ENCODE data around the gene PGM1. TPM values are rescaled to one million over a fixed set of nuclear protein-coding genes. Genes with fewer than 3 reads are reported as not detected.
A peak's percentile ranks its signal among the peaks of the same experiment; 100 is the strongest.

PGM1 gene
- total RNA-seq, 8 experiments from 2014 or later = 24.4 to 50.1 (median 34.2) TPM

DNA sequence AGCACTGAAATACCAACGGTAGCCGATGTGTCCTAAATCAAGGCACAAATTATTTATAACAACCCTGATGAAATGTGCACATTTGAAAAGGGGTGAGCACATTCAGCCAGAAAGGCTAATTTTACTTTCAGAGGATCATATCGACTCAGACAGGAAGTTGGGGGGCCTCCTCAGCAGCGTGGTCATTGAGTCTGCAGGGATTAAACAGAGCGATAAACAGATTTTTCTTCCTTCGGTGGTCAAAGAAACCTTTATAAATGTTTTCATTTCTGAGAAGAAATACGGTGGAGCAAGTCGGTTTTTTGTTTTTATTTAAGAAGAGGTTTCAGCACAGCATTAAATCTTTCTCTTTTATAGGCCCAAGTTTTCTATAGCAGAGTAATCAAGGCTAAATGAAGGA, 45.7 kb downstream of the PGM1 start:
- in situ Hi-C loops (cut with MboI; ENCODE audit: low pct_unique_long_range_greater_than_20kb in 2 of 9, low sequenced_read_pairs in 9 of 9, unreplicated experiment in 9 of 9) = no loop called here
- Histone ChIP-seq H3K4me3 (no peak overlapping the region), H3K4me1 (replicated peaks in 1 of 2) (no peaks in the 10 kb centered on the region), H3K27ac (no peak overlapping the region)
- 86 to 100% (median 92%) methylated on average over 4 to 8 of the region's 8 CpGs; no CpG with 5 or more reads in 1 of the 10 experiments for WGBS, 10 experiments
- ATAC-seq (replicated peaks in 6 of 8) = no peak

DNA sequence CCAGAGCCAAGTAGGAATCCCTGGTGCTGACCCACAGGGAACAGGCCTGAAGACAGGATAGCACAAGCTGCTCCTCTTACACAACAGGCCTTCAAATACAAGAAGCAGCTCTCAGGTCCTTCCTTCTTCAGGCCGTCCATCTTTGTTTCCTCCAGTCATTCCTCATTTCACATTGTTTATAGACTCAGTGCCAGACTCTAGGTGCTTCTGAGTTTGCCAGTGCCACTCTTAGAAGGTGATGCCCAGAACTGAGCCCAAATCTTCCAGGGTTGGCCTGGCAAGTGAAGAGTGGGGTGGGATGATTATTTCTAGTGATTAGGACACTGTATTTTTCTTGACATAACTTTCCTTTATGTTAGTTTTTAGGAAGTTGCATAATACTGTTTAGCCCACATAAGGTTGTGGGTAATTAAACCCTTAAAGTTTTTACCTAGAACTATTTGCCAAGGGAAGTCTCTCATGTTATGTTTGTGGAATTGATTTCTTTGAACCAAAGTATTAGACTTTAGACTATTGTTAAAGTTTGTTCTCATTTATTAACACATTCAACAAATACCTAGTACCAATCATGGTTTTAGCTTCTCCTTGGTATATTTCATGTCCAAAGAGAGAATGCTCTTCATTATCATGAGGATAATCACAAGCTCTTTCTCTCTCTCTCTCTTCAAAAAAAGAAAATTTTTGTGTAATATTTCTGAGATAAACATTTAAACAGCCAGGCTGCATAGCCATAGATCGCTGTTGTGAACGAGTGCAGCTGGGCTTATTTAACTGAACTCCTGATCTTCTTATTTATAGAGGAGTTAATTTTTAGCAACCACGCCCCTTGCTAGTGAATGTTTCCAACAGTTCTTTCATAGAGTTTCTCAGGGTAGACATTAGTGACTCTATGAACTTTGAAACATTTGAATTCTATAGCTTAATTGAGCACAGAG, 47.7 kb downstream of the PGM1 start:
- no peak overlapping the region for H3K4me3 ChIP-seq
- 58 to 91% (median 81%) methylated on average over 1 to 4 of the region's 4 CpGs for WGBS, 10 experiments
- ATAC-seq (replicated peaks in 6 of 8) = no peak
- no peak overlapping the region for H3K27ac ChIP-seq
- H3K4me1 ChIP-seq (replicated peaks in 1 of 2) = no peaks in the 10 kb centered on the region
- in situ Hi-C loops (cut with MboI; ENCODE audit: low pct_unique_long_range_greater_than_20kb in 2 of 9, low sequenced_read_pairs in 9 of 9, unreplicated experiment in 9 of 9) = no loop called here

DNA sequence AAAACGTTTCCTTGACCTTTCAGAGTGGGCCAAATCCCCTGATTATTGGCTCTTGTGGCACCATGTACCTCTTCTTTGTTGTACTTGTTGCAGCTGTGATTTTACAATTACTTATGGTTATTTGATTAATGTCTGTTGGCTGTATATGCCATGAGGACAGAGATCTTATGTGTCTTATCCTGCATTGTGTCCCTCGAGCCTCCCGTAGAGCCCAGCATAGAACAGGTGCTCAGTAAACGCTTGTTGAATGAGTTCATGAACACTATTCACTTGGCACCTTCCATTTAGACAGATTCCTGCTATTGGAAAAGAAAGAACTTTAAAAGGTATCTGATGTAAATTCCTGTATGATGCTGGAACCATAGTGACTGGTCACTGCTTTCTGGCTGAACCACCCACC, 48.4 kb downstream of the PGM1 start:
- Histone ChIP-seq H3K4me3 (no peak overlapping the region), H3K27ac (no peak overlapping the region), H3K4me1 (replicated peaks in 1 of 2) (no peaks in the 10 kb centered on the region)
- WGBS, 10 experiments = 60 to 100% (median 82%) methylated on average over 1 to 4 of the region's 4 CpGs; no CpG with 5 or more reads in 3 of the 10 experiments
- in situ Hi-C loops (cut with MboI; ENCODE audit: low pct_unique_long_range_greater_than_20kb in 2 of 9, low sequenced_read_pairs in 9 of 9, unreplicated experiment in 9 of 9) = no loop called here
- no peak for ATAC-seq (replicated peaks in 6 of 8)

DNA sequence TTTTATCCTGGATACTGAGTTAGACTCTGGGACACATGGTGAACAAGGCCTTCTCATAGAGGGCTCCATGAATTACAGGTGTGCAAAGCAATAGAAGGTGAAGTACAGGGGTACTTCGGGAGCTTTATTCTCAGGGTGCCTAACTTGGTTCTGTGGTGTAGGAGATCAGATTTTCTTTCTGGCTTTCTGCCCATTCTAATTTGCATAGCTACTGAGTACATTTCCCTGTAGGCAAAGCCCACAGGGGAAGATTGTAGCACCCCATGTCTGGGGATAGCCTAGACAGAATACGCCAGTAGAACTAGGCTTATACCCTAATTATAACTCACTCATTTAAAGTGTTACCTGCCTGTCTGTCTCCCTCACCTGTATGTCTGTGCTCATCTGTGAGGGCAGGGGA, 49.7 kb downstream of the PGM1 start:
- in situ Hi-C loops (cut with MboI; ENCODE audit: low pct_unique_long_range_greater_than_20kb in 2 of 9, low sequenced_read_pairs in 9 of 9, unreplicated experiment in 9 of 9) = no loop called here
- Histone ChIP-seq H3K4me3 (no peak overlapping the region), H3K27ac (no peak overlapping the region), H3K4me1 (replicated peaks in 1 of 2) (no peaks in the 10 kb centered on the region)
- 80 to 100% (median 100%) methylated on average over 1 to 2 of the region's 2 CpGs; no CpG with 5 or more reads in 1 of the 10 experiments for WGBS, 10 experiments
- ATAC-seq (replicated peaks in 6 of 8) = peak in 1 of 8 experiments; percentile 20

DNA sequence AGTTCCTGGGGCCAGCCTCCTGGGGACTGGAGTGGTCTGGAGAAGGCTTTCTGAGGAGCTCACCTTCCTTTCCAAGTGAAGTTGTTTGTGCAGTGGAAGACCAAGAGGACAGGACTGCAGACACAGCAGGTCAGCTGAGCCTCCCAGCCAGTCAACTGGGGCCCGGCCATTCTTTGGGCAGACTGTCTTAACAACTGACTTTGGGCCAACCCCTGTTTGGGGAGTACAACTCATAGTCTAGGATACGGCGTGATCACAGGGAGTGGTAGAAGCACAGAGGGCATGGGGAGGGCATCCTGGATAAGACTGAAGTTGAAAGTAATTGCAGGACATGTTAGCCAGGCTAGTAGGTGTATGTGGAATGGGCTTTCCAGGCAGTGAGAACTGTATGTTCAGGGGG, 50.3 kb downstream of the PGM1 start:
- Histone ChIP-seq H3K27ac (no peak overlapping the region), H3K4me3 (no peak overlapping the region), H3K4me1 (replicated peaks in 1 of 2) (no peaks in the 10 kb centered on the region)
- 67 to 100% (median 100%) methylated on average over 1 to 3 of the region's 3 CpGs; no CpG with 5 or more reads in 3 of the 10 experiments for WGBS, 10 experiments
- in situ Hi-C loops (cut with MboI; ENCODE audit: low pct_unique_long_range_greater_than_20kb in 2 of 9, low sequenced_read_pairs in 9 of 9, unreplicated experiment in 9 of 9) = no loop called here
- no peak for ATAC-seq (replicated peaks in 6 of 8)

DNA sequence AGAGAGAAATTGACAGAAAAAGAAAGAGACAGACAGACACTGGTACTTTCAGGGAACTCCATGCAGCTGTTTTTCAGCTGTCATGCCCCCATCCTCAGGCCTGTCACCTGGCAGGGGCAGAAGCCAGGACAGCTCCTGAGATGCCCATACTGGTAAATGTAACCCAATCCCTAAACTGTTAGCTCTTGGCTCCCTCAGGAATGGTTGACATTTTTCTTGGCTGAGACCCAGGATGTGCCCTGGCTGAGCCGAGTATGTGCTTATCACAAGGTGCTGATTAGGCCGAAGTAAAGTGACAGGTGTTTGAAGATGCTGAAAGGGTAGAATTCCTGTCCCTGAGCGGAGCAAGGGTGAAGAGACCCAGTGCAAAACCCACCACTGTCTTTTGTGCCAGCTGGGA, 50.7 kb downstream of the PGM1 start:
- no peak overlapping the region for H3K4me3 ChIP-seq
- ATAC-seq (replicated peaks in 6 of 8) = no peak
- H3K4me1 ChIP-seq (replicated peaks in 1 of 2) = no peaks in the 10 kb centered on the region
- H3K27ac ChIP-seq = no peak overlapping the region
- 50 to 100% (median 85%) methylated on average over 1 to 3 of the region's 3 CpGs; no CpG with 5 or more reads in 1 of the 10 experiments for WGBS, 10 experiments
- in situ Hi-C loops (cut with MboI; ENCODE audit: low pct_unique_long_range_greater_than_20kb in 2 of 9, low sequenced_read_pairs in 9 of 9, unreplicated experiment in 9 of 9) = no loop called here

DNA sequence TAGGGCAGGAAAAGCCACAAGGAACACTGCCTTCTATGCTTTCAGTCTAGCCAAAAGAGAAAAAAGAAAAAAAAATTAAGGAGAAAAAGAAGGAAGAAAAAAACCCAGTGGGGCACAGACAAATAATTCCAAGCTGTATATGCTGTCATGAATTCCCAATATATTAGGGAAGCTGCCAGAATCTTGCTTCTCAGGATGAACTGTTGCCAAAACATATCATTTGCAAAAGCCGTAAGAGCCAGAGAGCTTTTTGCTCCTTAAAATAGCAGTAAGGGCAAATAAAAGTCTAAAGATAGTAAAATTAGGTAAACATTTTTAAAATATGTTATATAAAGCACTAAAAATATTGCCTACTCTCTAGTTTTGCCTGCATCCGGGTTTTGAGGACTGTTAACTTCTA, 52.1 kb downstream of the PGM1 start:
- WGBS, 10 experiments = 0 to 100% (median 90%) methylated on average over 1 to 2 of the region's 2 CpGs
- peak in 1 of 8 experiments; percentile 30 for ATAC-seq (replicated peaks in 6 of 8)
- in situ Hi-C loops (cut with MboI; ENCODE audit: low pct_unique_long_range_greater_than_20kb in 2 of 9, low sequenced_read_pairs in 9 of 9, unreplicated experiment in 9 of 9) = no loop called here
- Histone ChIP-seq H3K4me3 (no peak overlapping the region), H3K27ac (no peak overlapping the region), H3K4me1 (replicated peaks in 1 of 2) (no peaks in the 10 kb centered on the region)

DNA sequence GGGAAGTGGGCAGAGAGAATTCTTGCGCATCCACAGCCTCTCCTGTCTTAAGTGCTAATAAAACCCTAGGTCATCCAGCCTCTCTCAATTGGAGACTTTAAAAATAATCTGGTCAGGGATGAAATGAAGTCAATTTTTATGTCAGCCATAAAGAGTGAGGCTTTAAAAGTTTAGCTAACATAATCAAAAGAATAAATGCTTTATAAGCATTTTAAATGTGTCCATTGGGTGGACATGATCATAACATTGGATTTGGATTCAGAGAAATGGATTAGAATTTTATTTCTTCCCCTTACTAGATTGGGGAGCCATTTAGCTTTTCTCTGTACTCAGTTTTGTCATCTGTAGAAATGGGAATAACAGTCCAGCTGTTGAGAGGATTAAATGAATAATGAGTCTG, 55.5 kb downstream of the PGM1 start:
- in situ Hi-C loops (cut with MboI; ENCODE audit: low pct_unique_long_range_greater_than_20kb in 2 of 9, low sequenced_read_pairs in 9 of 9, unreplicated experiment in 9 of 9) = no loop called here
- H3K27ac ChIP-seq = no peak overlapping the region
- WGBS, 10 experiments = 86 to 100% (median 100%) methylated on average over 1 of the region's 1 CpG; no CpG with 5 or more reads in 5 of the 10 experiments
- no peak for ATAC-seq (replicated peaks in 6 of 8)
- H3K4me1 ChIP-seq (replicated peaks in 1 of 2) = no peaks in the 10 kb centered on the region
- H3K4me3 ChIP-seq = no peak overlapping the region

DNA sequence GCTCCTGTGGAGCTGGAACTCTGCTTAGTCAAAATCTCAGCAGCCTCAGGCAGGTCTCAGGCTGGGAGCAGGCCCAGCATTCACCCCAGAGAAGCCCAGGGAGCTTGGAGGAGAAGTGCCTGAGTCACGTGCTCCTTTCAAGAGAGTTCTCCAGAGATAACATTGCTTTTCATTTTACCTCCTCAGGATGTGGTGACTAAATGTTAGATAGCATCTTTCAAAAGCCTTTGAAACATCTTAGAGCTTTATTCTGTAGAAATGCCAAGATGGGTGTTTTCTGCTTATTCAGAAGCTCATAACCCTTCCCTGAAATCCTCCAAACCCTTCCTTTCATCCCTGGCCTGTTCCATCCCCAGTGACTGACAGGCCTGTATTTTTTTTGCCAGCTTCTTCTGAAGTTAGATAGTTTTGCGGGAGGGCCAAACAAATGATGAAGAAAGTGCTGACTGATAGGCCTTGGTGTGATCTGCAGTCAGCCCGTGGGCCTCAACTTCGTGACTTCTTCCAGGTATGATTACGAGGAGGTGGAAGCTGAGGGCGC, 58.0 kb downstream of the PGM1 start:
- WGBS, 10 experiments = 63 to 100% (median 91%) methylated on average over 1 to 6 of the region's 6 CpGs; no CpG with 5 or more reads in 1 of the 10 experiments
- in situ Hi-C loops (cut with MboI; ENCODE audit: low pct_unique_long_range_greater_than_20kb in 2 of 9, low sequenced_read_pairs in 9 of 9, unreplicated experiment in 9 of 9) = loop anchor here in 1 of 9 experiments (25.0 kb wide), 1 partner anchor 586 kb away; no protein-coding TSS in a partner anchor
- ATAC-seq (replicated peaks in 6 of 8) = peak in 1 of 8 experiments; percentile 33
- Histone ChIP-seq H3K4me1 (replicated peaks in 1 of 2) (no peaks in the 10 kb centered on the region), H3K4me3 (no peak overlapping the region), H3K27ac (no peak overlapping the region)

DNA sequence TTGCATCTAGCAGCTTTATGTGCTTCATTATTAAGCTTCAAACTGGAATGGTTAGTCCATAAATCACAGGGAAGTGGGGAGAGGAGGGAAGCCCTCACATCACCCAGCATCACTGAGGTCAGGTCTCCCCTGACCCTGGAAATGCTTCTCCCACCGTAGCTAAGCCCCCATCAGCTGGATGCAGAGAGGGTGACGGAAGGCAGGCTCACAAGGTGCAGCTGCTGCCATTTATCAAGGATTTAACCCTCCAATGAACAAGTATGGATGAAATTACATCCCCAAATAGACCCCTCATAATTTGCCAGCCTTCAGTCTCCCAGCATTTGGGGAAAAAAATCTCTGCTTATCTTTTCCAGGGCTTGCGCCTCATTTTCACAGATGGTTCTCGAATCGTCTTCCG, 60.8 kb downstream of the PGM1 start:
- 67 to 100% (median 83%) methylated on average over 2 to 6 of the region's 6 CpGs; no CpG with 5 or more reads in 3 of the 10 experiments for WGBS, 10 experiments
- no peak overlapping the region for H3K27ac ChIP-seq
- H3K4me3 ChIP-seq = no peak overlapping the region
- in situ Hi-C loops (cut with MboI; ENCODE audit: low pct_unique_long_range_greater_than_20kb in 2 of 9, low sequenced_read_pairs in 9 of 9, unreplicated experiment in 9 of 9) = loop anchor here in 1 of 9 experiments (25.0 kb wide), 1 partner anchor 583 kb away; no protein-coding TSS in a partner anchor
- no peak for ATAC-seq (replicated peaks in 6 of 8)
- H3K4me1 ChIP-seq (replicated peaks in 1 of 2) = no peaks in the 10 kb centered on the region

DNA sequence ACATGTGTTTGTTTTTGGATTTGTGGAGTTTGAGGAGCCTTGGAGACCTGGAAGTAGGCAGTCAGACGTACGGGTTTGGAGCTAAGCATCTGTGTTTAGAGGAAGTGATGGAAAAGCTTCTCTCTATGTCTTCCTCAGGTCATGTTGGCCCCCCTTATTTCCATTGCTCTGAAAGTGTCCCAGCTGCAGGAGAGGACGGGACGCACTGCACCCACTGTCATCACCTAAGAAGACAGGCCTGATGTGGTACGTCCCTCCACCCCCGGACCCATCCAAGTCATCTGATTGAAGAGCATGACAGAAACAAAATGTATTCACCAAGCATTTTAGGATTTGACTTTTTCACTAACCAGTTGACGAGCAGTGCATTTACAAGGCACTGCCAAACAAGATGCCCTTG, 66.2 kb downstream of the PGM1 start:
- Histone ChIP-seq H3K4me1 (replicated peaks in 1 of 2) (no peaks in the 10 kb centered on the region), H3K27ac (no peak overlapping the region), H3K4me3 (no peak overlapping the region)
- in situ Hi-C loops (cut with MboI; ENCODE audit: low pct_unique_long_range_greater_than_20kb in 2 of 9, low sequenced_read_pairs in 9 of 9, unreplicated experiment in 9 of 9) = loop anchor here in 1 of 9 experiments (25.0 kb wide), 1 partner anchor 578 kb away; no protein-coding TSS in a partner anchor
- ATAC-seq (replicated peaks in 6 of 8) = no peak
- WGBS, 10 experiments = 78 to 100% (median 93%) methylated on average over 2 to 7 of the region's 7 CpGs

DNA sequence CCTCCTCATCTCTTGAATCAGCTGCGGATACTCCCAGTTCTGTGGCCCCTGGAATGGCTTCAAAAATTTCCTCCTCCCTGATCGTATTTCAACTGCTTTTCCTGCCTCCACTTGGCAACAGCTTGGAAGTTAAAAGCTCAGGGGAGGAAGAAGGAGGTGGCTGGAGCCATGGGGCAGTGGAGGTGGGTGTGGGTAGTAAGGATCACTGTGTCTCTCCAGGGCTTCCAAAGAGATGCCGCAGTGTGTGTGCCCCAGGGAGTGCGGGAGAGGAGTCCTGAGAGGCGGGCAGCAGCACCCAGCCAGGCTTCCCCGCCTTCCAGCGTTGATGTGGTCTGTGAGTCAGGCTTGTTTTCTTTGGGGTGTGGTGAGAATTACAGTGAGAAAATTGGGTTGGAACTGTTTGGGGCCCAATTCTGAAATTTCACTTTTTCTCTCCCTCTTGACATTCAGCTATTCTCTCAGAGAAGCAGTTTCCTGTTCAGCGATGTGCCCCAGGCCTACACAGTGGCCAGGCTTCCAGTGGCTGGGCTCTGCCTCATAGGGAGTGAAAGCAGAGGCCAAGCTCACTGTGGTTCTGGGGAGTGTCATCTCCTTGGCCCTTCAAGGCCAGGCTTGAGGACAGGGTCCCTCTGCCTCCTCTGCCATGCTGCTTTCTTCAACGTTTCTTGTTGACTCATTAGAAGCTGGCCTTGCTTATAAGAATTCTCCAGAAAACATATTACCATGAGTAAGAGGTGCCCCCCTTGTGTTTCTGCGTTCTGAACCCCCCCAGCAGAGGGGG, 69.0 kb downstream of the PGM1 start:
- Histone ChIP-seq H3K27ac (no peak overlapping the region), H3K4me3 (no peak overlapping the region), H3K4me1 (replicated peaks in 1 of 2) (no peaks in the 10 kb centered on the region)
- in situ Hi-C loops (cut with MboI; ENCODE audit: low pct_unique_long_range_greater_than_20kb in 2 of 9, low sequenced_read_pairs in 9 of 9, unreplicated experiment in 9 of 9) = loop anchor here in 1 of 9 experiments (25.0 kb wide), 1 partner anchor 575 kb away; no protein-coding TSS in a partner anchor
- peak in 3 of 8 experiments; percentile 66 to 96 (median 96) for ATAC-seq (replicated peaks in 6 of 8)
- 0 to 91% (median 66%) methylated on average over 1 to 9 of the region's 10 CpGs; no CpG with 5 or more reads in 1 of the 10 experiments for WGBS, 10 experiments
